GM12878 (cell line): Measurements from ENCODE around the gene CRY1. TPM values are rescaled to one million over a fixed set of nuclear protein-coding genes. Genes with fewer than 3 reads are reported as not detected.

Experiments used
- BCL11A ChIP-seq: IDR thresholded peaks from 2 replicates; pipeline ENCODE4 v1.6.1; 2011; ENCODE audit warnings: low read depth, low read length
- BHLHE40 ChIP-seq, 2 experiments: fragments of 450-650 bp in 1 of 2; IDR thresholded peaks; 2 replicates each; pipeline ENCODE4 v1.6.1; 2011 to 2017; ENCODE audit warnings: low read depth in 2 of 2, borderline replicate concordance in 1 of 2, improper control_type of control experiment in 1 of 2, low read length in 1 of 2, mild to moderate bottlenecking in 1 of 2
- CBFB ChIP-seq: IDR thresholded peaks from 2 replicates; pipeline ENCODE4 v1.6.1; 2016; ENCODE audit warnings: antibody characterized with exemption, low read depth
- DPF2 ChIP-seq: fragments of 450-650 bp; IDR thresholded peaks from 2 replicates; pipeline ENCODE4 v1.6.1; 2017; ENCODE audit warnings: mild to moderate bottlenecking
- GABPA ChIP-seq: IDR thresholded peaks from 2 replicates; pipeline ENCODE4 v1.6.1; 2014; ENCODE audit warnings: antibody characterized with exemption, low read depth, mild to moderate bottlenecking, inconsistent platforms
- HDAC2 ChIP-seq: fragments of 200-600 bp; sonication (generic); IDR thresholded peaks from 2 replicates; pipeline ENCODE4 v1.6.1; 2017
- IKZF1 ChIP-seq: fragments of 450-650 bp; conservative IDR thresholded peaks from 2 replicates; pipeline ENCODE4 v1.6.1; 2017; ENCODE audit warnings: antibody characterized with exemption, mild to moderate bottlenecking
- IKZF2 ChIP-seq, 2 experiments: fragments of 450-650 bp; IDR thresholded peaks; 2 replicates each; pipeline ENCODE4 v1.6.1; 2017; ENCODE audit warnings: mild to moderate bottlenecking in 2 of 2, moderate library complexity in 2 of 2
- MEF2A ChIP-seq: IDR thresholded peaks from 2 replicates; pipeline ENCODE4 v1.6.1; 2011; ENCODE audit warnings: low read depth, mild to moderate bottlenecking, low read length, moderate library complexity; ENCODE audit not compliant: insufficient read depth
- NBN ChIP-seq: fragments of 450-650 bp; IDR thresholded peaks from 2 replicates; pipeline ENCODE4 v1.6.1; 2016
- NFIC ChIP-seq: IDR thresholded peaks from 2 replicates; pipeline ENCODE4 v1.6.1; 2012; ENCODE audit warnings: low read depth, mild to moderate bottlenecking, inconsistent platforms, low read length, moderate library complexity
- NFYB ChIP-seq: IDR thresholded peaks from 2 replicates; pipeline ENCODE4 v1.6.1; 2011; ENCODE audit warnings: low read depth, mild to moderate bottlenecking, low read length, improper control_type of control experiment, moderate library complexity; ENCODE audit not compliant: insufficient read depth
- NR2C1 ChIP-seq: fragments of 450-650 bp; IDR thresholded peaks from 2 replicates; pipeline ENCODE4 v1.6.1; 2017; ENCODE audit warnings: antibody characterized with exemption, mild to moderate bottlenecking, moderate library complexity
- PRDM15 ChIP-seq: fragments of 450-650 bp; formaldehyde crosslinking; IDR thresholded peaks from 2 replicates; pipeline ENCODE4 v1.4.0; 2020; ENCODE audit warnings: mild to moderate bottlenecking, moderate library complexity
- RFX5 ChIP-seq: IDR thresholded peaks from 2 replicates; pipeline ENCODE4 v1.6.1; 2011; ENCODE audit warnings: low read depth, low read length, improper control_type of control experiment
- SIX5 ChIP-seq: IDR thresholded peaks from 2 replicates; pipeline ENCODE4 v1.6.1; 2011; ENCODE audit warnings: mild to moderate bottlenecking, low read depth, low read length, moderate library complexity; ENCODE audit not compliant: severe bottlenecking
- SRF ChIP-seq, 2 experiments: IDR thresholded peaks; 2 replicates each; pipeline ENCODE4 v1.6.1; 2011; ENCODE audit warnings: low read depth in 2 of 2, low read length in 2 of 2, mild to moderate bottlenecking in 1 of 2, moderate library complexity in 1 of 2
- STAT3 ChIP-seq: IDR thresholded peaks from 2 replicates; pipeline ENCODE4 v1.6.1; 2011; ENCODE audit warnings: low read depth, low read length, improper control_type of control experiment
- SUZ12 ChIP-seq: fragments of 200-600 bp; sonication (generic); IDR thresholded peaks from one replicate; pipeline ENCODE4 v1.6.1; 2018; ENCODE audit warnings: antibody characterized with exemption, mild to moderate bottlenecking; ENCODE audit not compliant: unreplicated experiment
- TCF12 ChIP-seq: IDR thresholded peaks from 2 replicates; pipeline ENCODE4 v1.6.1; 2011; ENCODE audit warnings: low read depth, mild to moderate bottlenecking, low read length
- YY1 ChIP-seq: IDR thresholded peaks from 2 replicates; pipeline ENCODE4 v1.6.1; 2011; ENCODE audit warnings: low read depth, mild to moderate bottlenecking, low read length
- ZNF207 ChIP-seq: fragments of 450-650 bp; IDR thresholded peaks from 2 replicates; pipeline ENCODE4 v1.6.1; 2014; ENCODE audit warnings: antibody characterized with exemption, mild to moderate bottlenecking, borderline replicate concordance
- ZNF622 ChIP-seq: fragments of 450-650 bp; IDR thresholded peaks from 2 replicates; pipeline ENCODE4 v1.6.1; 2017; ENCODE audit warnings: mild to moderate bottlenecking, inconsistent platforms
- polyA plus RNA-seq, 11 experiments: library from polyadenylated mRNA; depleted of rRNA in 4 of 11; unstranded in 6 of 11; stranded (reverse) in 5 of 11; fragments of >200 nt; fragmentation: Nextera tagmentation in 4 of 11; fragmentation: Illumina TruSeq in 1 of 11; extraction: Ambion mirVana in 4 of 11; extraction: Trizol in 1 of 11; gene quantifications; 1 replicate in 1 of 11; 2 replicates in 10 of 11; pipeline versions ENCODE4 v1.2.1 to v1.2.3, GENCODE V29; 2011 to 2016; ENCODE audit warnings: inconsistent platforms in 2 of 11, missing spikeins in 2 of 11, low read depth in 1 of 11
- total RNA-seq, 4 experiments: library from RNA; depleted of rRNA in 3 of 4; stranded (reverse); fragments of >200 nt in 3 of 4; fragmentation: Illumina TruSeq in 1 of 4; extraction: Trizol in 1 of 4; gene quantifications; 2 replicates each; pipeline versions ENCODE4 v1.2.1 to v1.2.3, GENCODE V29; 2013 to 2021
- TF ChIP-seq, protein P1 (sequence below): IDR thresholded peaks from 2 replicates; pipeline ENCODE4 v1.6.1; 2011; ENCODE audit warnings: low read depth, mild to moderate bottlenecking, low read length, moderate library complexity, borderline replicate concordance; ENCODE audit errors: extremely low read depth
- TF ChIP-seq, protein P2 (sequence below), 3 experiments: IDR thresholded peaks in 2 of 3; conservative IDR thresholded peaks in 1 of 3; 2 replicates each; pipeline ENCODE4 v1.5.1; 2011; ENCODE audit warnings: low read depth in 3 of 3, low read length in 3 of 3, mild to moderate bottlenecking in 3 of 3, control low read depth in 2 of 3, moderate library complexity in 2 of 3, inconsistent platforms in 1 of 3, mixed read lengths in 1 of 3; ENCODE audit not compliant: control insufficient read depth in 2 of 3, insufficient read depth in 1 of 3; ENCODE audit errors: extremely low read depth in 1 of 3
- TF ChIP-seq, protein P3 (sequence below): IDR thresholded peaks from 2 replicates; pipeline ENCODE4 v1.6.1; 2012; ENCODE audit warnings: low read depth, low read length, improper control_type of control experiment

Gene CRY1
- total and polyA plus RNA-seq, 10 of the 15 experiments (the other 5 are each of a cell fraction or from before 2014, with no cell fraction given) = 1.6 to 10.9 (median 5.4) TPM

DNA sequence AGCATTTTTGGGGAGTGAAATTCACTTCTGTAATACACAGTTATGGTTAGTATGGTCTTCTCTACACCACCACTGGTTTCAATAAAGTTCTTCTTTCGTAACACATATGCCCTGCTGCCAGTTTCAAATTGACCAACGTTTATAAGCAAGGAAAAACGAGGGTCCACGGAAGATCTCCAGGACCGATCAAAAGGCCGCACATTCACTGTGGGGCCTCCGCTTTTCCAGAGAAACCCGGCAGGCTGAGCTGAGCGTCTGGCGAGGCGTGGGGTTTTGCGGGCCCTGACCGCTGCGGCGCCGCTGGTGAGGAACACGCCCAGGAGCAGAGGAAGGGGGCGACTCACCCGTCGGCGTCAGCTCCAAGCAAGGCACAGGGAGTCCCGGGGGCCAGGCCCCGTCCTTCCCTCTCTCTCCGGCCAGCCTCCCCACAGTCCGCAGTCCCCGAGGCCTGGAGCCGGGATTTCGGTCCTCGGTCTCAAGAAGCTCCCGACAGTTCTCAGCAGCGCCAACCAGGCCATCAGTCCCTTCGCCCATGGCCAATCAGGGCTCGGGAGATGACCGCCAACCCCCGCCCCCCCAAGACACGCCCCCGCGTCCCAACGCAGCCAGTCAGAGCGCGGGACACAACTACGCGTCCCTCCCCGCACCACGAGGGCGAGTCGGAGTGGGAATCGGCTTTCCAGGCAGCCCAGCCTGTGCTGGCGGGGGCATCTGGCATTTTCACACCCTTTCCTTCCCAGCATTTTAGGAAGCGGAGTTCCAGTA, 106.5 kb downstream of the CRY1 start, which contains the start of gene MTERF2 (continued):
- TF ChIP-seq MEF2A (no peak), IKZF1 (peak; percentile 80), NR2C1 (no peak), NBN (0 out of 2 replicates have a peak, but pooled peaks have one; percentile 35), SUZ12 (no peak), BHLHE40 (IDR thresholded peaks at IDR 0.05; ENCODE audit: borderline replicate concordance in 1 of 2, low read depth in 2 of 2, low read length in 1 of 2) (peak in 1 of 2 experiments; percentile 31; a peak in 1 of 4 replicates), STAT3 (no peak), DPF2 (peak; percentile 54; the same call in 1 of the 2 replicates), RFX5 (peak; percentile 67), HDAC2 (no peak), IKZF2 (IDR thresholded peaks at IDR 0.05) (peak; percentile 59 to 69), CBFB (0 out of 2 replicates have a peak, but pooled peaks have one; percentile 18), GABPA (no peak), YY1 (no peak), PRDM15 (no peak), BCL11A (no peak), NFYB (peak; percentile 66; the same call in 1 of the 2 replicates), SRF (IDR thresholded peaks at IDR 0.05; ENCODE audit: low read depth in 2 of 2, low read length in 2 of 2) (no peak), ZNF207 (peak; percentile 80; the same call in 1 of the 2 replicates), TCF12 (no peak), ZNF622 (no peak), NFIC (no peak), SIX5 (no peak)
- TF ChIP-seq, protein P1, sequence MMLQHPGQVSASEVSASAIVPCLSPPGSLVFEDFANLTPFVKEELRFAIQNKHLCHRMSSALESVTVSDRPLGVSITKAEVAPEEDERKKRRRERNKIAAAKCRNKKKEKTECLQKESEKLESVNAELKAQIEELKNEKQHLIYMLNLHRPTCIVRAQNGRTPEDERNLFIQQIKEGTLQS = no peak
- TF ChIP-seq, protein P2, sequence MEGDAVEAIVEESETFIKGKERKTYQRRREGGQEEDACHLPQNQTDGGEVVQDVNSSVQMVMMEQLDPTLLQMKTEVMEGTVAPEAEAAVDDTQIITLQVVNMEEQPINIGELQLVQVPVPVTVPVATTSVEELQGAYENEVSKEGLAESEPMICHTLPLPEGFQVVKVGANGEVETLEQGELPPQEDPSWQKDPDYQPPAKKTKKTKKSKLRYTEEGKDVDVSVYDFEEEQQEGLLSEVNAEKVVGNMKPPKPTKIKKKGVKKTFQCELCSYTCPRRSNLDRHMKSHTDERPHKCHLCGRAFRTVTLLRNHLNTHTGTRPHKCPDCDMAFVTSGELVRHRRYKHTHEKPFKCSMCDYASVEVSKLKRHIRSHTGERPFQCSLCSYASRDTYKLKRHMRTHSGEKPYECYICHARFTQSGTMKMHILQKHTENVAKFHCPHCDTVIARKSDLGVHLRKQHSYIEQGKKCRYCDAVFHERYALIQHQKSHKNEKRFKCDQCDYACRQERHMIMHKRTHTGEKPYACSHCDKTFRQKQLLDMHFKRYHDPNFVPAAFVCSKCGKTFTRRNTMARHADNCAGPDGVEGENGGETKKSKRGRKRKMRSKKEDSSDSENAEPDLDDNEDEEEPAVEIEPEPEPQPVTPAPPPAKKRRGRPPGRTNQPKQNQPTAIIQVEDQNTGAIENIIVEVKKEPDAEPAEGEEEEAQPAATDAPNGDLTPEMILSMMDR (IDR thresholded peaks at IDR 0.05 in 2 of 3, conservative IDR thresholded peaks at IDR 0.05 in 1 of 3; ENCODE audit: control insufficient read depth in 2 of 3, extremely low read depth in 1 of 3, insufficient read depth in 1 of 3, low read depth in 3 of 3, low read length in 3 of 3) = no peak
- TF ChIP-seq, protein P3, sequence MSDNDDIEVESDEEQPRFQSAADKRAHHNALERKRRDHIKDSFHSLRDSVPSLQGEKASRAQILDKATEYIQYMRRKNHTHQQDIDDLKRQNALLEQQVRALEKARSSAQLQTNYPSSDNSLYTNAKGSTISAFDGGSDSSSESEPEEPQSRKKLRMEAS = peak; percentile 67; the same call in 1 of the 2 replicates
